ENCODE results near the gene MORC3.

- TF ChIP-seq NFE2L2 (IDR thresholded peaks at IDR 0.05; ENCODE audit: low read depth, low read length) (no peak), CTCF (conservative IDR thresholded peaks at IDR 0.05; ENCODE audit: low read depth, low read length) (no peak), RAD21 (IDR thresholded peaks at IDR 0.05; ENCODE audit: low read length) (no peak), POLR2A (IDR thresholded peaks at IDR 0.05; ENCODE audit: low read depth, low read length) (no peak), RCOR1 (IDR thresholded peaks at IDR 0.05; ENCODE audit: insufficient replicate concordance, low read length) (no peak), USF2 (IDR thresholded peaks at IDR 0.05; ENCODE audit: low read depth, low read length) (no peak), ELK1 (IDR thresholded peaks at IDR 0.05; ENCODE audit: borderline replicate concordance, low read depth, low read length) (no peak), CHD1 (IDR thresholded peaks at IDR 0.05; ENCODE audit: low read depth, low read length) (no peak), RFX5 (IDR thresholded peaks at IDR 0.05; ENCODE audit: low read depth, low read length) (no peak), MAZ (IDR thresholded peaks at IDR 0.05; ENCODE audit: borderline replicate concordance, low read depth, low read length) (no peak), CEBPB (IDR thresholded peaks at IDR 0.05; ENCODE audit: low read depth, low read length) (no peak), MAFK (IDR thresholded peaks at IDR 0.05; ENCODE audit: low read depth, low read length) (no peak), BHLHE40 (IDR thresholded peaks at IDR 0.05; ENCODE audit: low read depth, low read length) (no peak)
Observed at GRCh38 chr21:36375994-36376393, 56.0 kb downstream of the MORC3 start.

All from IMR-90 (cell line).